SU-DHL-6 (cell line): ENCODE measurements around the gene TAF11L13.

Experiments used
- CTCF ChIP-seq: fragments of 200-600 bp; sonication (generic); IDR thresholded peaks from one replicate; pipeline ENCODE4 v1.5.1; 2017; ENCODE audit warnings: antibody characterized with exemption, mild to moderate bottlenecking, low read length, moderate library complexity; ENCODE audit not compliant: insufficient read depth, poor library complexity, severe bottlenecking
- EZH2phosphoT487 ChIP-seq: fragments of 200-600 bp; sonication (generic), shearing (Covaris generic); conservative IDR thresholded peaks from 2 replicates; pipeline ENCODE4 v1.6.1; 2018; ENCODE audit warnings: mild to moderate bottlenecking, antibody characterized with exemption, low read length, moderate library complexity, mixed read lengths

GRCh38 chr5:17666726-17667235 lies 34.9 kb downstream of the TAF11L13 start:
- TF ChIP-seq CTCF (no peak), EZH2phosphoT487 (no peak)
